Skin epidermis (tissue), 12 donors: Measurements from ENCODE around the gene JADE3.

Experiments used
- H3K27ac ChIP-seq, 21 experiments: fragments of 200-600 bp; sonication (generic) in 11 of 21; one replicate each; pipeline ENCODE4 v1.5.0; 2020; ENCODE audit warnings: mild to moderate bottlenecking in 3 of 21, inconsistent platforms in 2 of 21, moderate library complexity in 2 of 21
- H3K4me3 ChIP-seq, 7 experiments: fragments of 200-600 bp; sonication (generic) in 2 of 7; one replicate each; pipeline ENCODE4 v1.5.0; 2020; ENCODE audit warnings: inconsistent platforms in 2 of 7, mild to moderate bottlenecking in 2 of 7, moderate library complexity in 1 of 7

The JADE3 gene

GRCh38 chrX:47098338-47099094 lies 186.3 kb downstream of the JADE3 start:
- H3K4me3 ChIP-seq: no peak overlapping the region
- no peak overlapping the region for H3K27ac ChIP-seq

GRCh38 chrX:47101206-47101605 lies 189.0 kb downstream of the JADE3 start:
- Histone ChIP-seq H3K4me3 (no peak overlapping the region), H3K27ac (no peak overlapping the region)
